Measurements from ENCODE around the gene TRHDE.

Gene TRHDE

GRCh38 chr12:72444125-72444524 lies 172.0 kb downstream of the TRHDE start:
- DNase-seq (ENCODE audit: low spot score) = no peak

DNA sequence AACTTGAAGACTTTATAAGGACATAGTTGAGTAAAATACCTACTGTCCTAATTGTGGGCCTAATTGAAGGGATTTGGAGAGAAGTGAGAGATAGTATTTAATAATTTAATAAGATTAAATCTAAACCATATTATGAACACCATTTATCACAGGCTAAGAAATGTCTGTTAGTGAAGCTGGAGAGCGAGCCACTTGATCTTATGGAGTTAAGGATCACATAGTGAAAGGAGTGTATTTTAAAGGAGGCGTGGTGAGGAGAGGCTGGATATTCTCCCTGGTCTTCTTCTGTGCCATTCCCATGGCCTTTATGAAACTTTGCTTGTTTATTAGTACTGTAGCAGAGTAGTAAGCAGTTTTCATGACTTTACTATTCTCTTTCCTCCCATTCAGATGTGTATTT lies 172.4 kb downstream of the TRHDE start:
- DNase-seq (ENCODE audit: low spot score) = no peak

DNA sequence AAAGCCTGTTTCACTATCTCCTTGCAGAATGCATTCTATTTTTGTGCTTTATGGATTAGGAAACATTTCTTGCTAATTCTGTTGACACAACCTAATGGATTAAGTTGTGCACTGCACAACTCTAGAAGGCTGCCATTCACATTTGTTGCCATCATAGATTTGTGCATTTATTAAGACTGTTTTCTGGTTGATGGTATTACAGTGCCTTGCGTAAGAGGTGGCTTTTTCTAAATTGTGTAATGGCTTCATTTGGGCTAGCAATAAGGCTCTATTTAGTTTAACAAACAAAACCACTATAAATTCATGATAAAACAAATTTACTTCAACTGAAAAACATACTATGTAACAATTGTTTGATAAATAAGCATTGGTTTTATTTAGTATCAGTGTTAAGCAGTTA lies 175.9 kb downstream of the TRHDE start:
- DNase-seq (ENCODE audit: low spot score) = no peak

DNA sequence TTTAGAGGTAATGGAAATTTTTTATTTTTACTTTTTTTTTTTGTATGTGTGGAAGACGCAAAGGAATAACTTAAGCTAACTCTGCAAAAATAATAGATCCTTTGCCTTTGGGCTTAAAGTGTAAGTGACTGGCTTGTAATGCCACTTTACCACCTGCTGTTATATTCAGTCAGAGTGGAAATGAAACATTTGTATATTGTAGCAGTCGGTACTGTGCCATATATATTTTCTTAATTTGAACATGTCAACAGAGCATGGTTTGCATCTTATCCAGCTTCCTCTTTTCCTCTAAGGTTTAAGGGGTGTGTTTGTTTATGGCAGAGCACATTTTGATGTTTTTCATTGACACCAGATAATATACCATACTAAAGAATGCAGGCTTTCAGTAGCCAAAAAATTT lies 176.6 kb downstream of the TRHDE start:
- DNase-seq (ENCODE audit: low spot score) = no peak

DNA sequence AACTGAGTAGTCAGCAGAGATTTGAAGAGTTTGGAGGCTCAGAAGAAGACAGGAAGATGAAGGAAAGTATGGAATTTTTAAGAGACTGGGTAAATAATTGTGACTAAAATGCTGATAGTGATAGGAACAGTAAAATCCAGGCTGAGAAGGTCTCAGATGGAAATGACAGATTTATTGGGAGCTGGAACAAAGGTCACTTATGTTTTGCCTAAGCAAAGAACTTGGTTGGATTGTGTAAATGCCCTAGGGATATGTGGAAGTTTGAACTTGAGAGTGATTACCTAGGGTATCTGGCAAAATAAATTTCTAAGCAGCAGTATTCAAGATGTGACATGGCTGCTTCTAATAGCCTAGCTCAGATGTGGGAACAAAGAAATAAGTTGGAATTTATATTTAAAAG lies 180.9 kb downstream of the TRHDE start:
- no peak for DNase-seq (ENCODE audit: low spot score)

- no peak for DNase-seq (ENCODE audit: low spot score)
These were observed 181.4 kb downstream of the TRHDE start for GRCh38 chr12:72453550-72453949.

- no peak for DNase-seq (ENCODE audit: low spot score)
These were observed 192.3 kb downstream of the TRHDE start for GRCh38 chr12:72464471-72464870.

DNA sequence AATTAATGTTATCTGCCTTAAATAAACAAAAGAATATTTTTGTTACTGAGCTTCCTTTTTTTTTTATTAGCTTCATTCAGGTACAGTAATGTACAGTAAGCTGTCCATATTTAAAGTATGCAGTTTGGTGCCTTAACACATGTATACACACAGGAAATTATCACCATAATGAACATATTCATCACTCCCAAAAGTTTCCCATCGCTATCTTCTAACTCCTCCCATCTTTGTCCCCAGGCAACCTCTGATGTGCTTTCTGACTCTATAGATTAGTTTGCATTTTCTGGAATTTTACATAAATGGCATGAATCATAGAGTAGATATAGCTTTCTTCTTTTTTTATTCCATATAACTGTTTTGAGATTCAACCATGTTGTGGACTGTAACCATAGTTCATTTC lies 193.0 kb downstream of the TRHDE start:
- no peak for DNase-seq (ENCODE audit: low spot score)

- no peak for DNase-seq (ENCODE audit: low spot score)
These were observed 193.9 kb downstream of the TRHDE start for GRCh38 chr12:72465940-72466630.

- DNase-seq (ENCODE audit: low spot score) = no peak
These were observed 195.8 kb downstream of the TRHDE start for GRCh38 chr12:72467985-72468384.

GRCh38 chr12:72468505-72468904 lies 196.3 kb downstream of the TRHDE start:
- DNase-seq (ENCODE audit: low spot score) = no peak

DNA sequence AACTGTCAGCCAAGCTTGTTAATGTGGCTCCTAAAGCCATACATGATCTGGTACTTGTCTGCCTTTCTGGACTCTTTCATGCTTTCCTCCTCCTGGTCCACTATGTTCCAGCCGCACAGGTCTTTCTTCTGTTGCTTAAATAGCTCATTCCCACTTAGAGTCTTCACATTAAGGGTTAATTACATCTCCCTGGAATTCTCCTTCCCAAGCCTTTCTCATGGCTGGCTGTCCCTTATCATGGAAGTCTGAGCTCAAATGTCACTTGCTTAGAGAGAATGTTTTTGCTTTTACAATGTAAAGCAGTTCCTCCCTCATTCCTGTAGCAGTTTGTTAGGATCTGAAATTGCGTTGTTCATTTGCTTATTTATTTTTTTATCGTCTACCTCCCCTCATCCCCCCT lies 199.6 kb downstream of the TRHDE start:
- DNase-seq (ENCODE audit: low spot score) = no peak

DNA sequence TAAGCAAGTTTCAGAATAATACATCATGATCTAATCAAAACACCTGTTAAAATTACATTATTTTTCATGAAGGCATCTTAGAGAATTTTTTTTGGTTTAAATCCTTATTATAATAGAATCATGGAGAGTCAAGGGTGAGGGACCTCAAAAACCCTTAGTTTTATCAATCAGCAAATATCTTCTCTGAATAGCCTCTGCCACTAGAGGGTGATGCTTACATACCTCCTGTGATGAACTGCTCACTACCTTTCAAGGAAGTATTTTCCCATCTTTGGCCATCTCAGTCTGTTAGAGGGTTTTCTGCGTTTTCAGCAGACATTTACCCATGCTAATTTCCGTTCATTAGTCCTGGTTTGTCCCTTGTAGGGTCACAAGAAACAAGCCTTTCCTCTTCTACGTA lies 200.2 kb downstream of the TRHDE start:
- no peak for DNase-seq (ENCODE audit: low spot score)

GRCh38 chr12:72476301-72476700 lies 204.1 kb downstream of the TRHDE start:
- no peak for DNase-seq (ENCODE audit: low spot score)

DNA sequence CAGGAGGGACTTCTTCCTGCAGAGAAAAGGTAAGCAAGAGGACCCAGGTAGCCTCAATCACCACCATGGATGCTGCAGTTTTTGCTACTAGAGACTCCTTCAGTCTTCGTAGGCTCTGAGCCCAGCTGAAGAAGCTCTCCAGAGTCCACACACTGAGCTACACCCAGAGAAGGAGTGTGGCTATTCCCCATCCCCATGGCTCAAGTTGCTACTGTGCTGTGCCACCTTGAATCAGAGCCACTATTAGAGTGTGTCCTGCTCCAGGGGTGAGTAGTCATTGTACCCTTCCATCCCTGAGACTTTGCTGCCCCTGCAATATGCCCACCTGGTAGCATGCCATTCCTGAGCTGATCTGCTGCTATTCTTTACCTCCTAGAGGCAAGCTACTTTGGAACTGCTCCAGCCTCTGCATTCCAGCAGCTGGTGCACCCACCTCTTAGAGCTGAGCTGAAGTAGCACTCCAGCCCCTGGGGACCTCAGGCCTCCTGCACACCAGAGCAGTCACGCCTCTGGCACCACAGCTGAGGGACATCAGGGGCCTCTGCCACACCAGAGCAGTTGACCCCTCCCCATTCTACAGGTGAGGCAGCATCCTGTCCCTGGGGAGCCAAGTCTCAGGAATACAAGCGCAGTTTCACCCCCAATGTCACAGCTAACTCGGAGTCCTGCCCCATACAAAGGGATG lies 213.0 kb downstream of the TRHDE start:
- no peak for DNase-seq (ENCODE audit: low spot score)

DNA sequence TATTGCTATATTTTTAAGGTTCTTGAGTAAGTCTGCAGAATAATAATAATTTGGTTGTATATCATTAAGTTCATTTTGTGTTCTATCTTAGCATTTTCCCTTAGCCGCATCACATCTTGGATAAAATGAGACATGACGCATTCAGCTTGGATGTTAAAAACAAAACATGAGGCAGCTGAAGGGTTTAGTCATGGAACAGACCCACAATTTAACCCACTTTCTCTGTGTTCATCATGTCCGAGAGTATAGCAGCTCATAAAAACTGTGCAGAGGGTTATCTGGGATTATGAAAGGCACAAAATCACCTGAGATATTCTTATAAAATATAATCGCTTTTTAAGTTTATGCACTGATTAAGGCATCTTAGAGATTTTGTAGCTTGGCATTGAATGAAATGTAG lies 219.3 kb downstream of the TRHDE start:
- DNase-seq (ENCODE audit: low spot score) = no peak

DNA sequence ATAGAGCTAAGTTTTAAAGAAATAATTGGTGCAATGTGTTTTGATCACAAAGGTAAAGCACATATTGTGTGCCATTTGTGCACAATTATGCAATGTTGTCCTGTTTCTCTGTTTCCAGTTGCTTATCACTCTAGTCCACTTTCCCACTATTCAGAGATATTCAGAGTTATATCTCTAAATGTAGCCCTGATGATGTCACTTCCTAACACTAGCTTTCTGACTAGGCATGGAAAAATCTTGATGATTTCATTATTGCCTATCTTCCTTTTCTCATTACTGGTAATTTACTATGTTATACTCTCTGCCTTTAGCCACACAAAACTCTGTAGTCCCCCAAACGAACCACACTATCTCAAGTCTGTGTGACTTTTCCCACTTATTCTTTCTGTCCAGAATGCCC lies 221.2 kb downstream of the TRHDE start:
- no peak for DNase-seq (ENCODE audit: low spot score)

GRCh38 chr12:72498354-72498753 lies 226.2 kb downstream of the TRHDE start:
- no peak for DNase-seq (ENCODE audit: low spot score)

- no peak for DNase-seq (ENCODE audit: low spot score)
These were observed 227.1 kb downstream of the TRHDE start for GRCh38 chr12:72499244-72499643.

GRCh38 chr12:72502546-72502945 lies 230.4 kb downstream of the TRHDE start:
- DNase-seq (ENCODE audit: low spot score) = no peak

DNA sequence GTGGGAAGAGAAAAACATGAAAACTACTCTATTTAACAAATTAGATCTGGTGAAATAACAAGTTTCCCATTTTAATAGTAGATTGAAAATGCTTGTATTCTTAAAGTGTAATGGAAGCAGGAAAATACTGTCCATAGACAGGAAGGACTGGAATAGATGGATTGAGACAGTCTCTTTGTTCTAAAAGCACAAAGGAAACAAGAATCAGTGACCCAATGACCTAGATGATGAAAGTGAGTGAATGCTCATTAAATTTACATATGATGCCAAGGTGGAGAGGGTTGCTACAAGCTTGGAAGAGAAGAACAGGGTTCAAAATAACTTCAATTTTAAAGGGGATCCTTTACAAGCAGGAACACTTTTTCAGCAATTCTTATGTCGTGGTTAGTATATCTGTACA lies 233.1 kb downstream of the TRHDE start:
- no peak for DNase-seq (ENCODE audit: low spot score)

GRCh38 chr12:72509891-72510290 lies 237.7 kb downstream of the TRHDE start:
- DNase-seq (ENCODE audit: low spot score) = no peak

DNA sequence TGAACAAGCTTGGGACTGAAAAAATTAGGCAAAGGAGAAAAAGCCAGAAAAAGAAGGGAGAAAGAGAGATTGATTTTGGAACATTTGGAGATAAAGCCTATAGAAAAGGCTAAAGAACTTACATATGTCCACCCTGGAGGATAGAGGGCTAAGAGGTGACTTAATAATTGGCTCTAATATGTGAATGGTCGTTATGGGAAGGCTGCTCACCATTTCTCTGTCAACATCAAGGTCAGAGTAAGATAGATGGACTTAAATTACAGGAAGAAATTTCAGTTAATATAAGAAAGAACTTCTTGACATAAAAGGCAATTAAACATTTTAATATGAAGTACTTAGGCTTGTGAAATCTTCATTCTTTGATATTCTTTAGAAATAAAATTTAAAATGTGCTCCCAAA lies 238.6 kb downstream of the TRHDE start:
- no peak for DNase-seq (ENCODE audit: low spot score)

DNA sequence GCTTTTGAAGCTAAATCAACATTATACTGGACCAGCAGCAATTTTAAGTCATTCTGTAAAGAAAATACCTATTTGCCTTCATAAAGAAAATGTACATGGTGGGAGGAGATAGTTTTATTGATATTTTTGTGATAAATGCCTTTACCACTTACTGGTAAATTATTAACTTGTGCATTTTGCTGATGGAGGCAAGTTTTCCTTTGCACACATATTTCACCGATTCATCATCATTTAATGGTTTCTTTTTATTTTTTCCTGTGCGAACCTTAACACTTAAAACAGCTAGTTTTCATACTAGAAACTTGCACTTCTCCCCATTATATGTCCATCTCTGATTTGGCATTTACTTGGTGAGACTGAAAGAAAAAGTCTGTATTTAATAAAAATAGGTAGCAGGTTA lies 239.3 kb downstream of the TRHDE start:
- DNase-seq (ENCODE audit: low spot score) = no peak
